HCT116 (cell line): Measurements from ENCODE around the gene HTR3B.

Source experiments
- CEBPB ChIP-seq: IDR thresholded peaks from 2 replicates; pipeline ENCODE4 v1.6.1; 2012; ENCODE audit warnings: low read depth
- POLR2A ChIP-seq: IDR thresholded peaks from 2 replicates; pipeline ENCODE4 v1.7.0; 2011; ENCODE audit warnings: borderline replicate concordance; ENCODE audit not compliant: insufficient read depth, insufficient read length; ENCODE audit errors: extremely low read depth
- ZNF274 ChIP-seq: fragments of 200-500 bp; sonication (Bioruptor generic); IDR thresholded peaks from 2 replicates; pipeline ENCODE4 v1.6.1; 2014; ENCODE audit warnings: mild to moderate bottlenecking, low read depth, low read length, inconsistent platforms

- no peak for TF ChIP-seq CEBPB
- no peak for TF ChIP-seq POLR2A
- no peak for TF ChIP-seq ZNF274
These were observed 56.2 kb downstream of the HTR3B start for GRCh38 chr11:113960702-113961330.
